K562 (cell line): ENCODE results near the gene TCTN3.
"Not testable (repeated sequence)": the region's sequence is repeated elsewhere in the genome, so short reads cannot be mapped to it uniquely, and the experiment has no call there.

ENCODE experiments used
- CHD2 ChIP-seq: IDR thresholded peaks from 2 replicates; pipeline ENCODE4 v1.6.1; 2011; ENCODE audit warnings: low read depth, low read length
- CTCF ChIP-seq, 3 experiments: IDR thresholded peaks in 2 of 3; conservative IDR thresholded peaks in 1 of 3; 2 replicates each; pipeline ENCODE4 v1.5.1; 2011 to 2012; ENCODE audit warnings: low read length in 3 of 3, mild to moderate bottlenecking in 3 of 3, control low read depth in 2 of 3, improper control_type of control experiment in 1 of 3, inconsistent platforms in 1 of 3, low read depth in 1 of 3, mixed read lengths in 1 of 3, moderate library complexity in 1 of 3; ENCODE audit not compliant: insufficient read depth in 2 of 3
- E2F5 ChIP-seq: sonication (generic); formaldehyde crosslinking; IDR thresholded peaks from 2 replicates; pipeline ENCODE4 v1.8.0; 2022; ENCODE audit warnings: mild to moderate bottlenecking, missing genetic modification reagents
- NCOA2 ChIP-seq, 2 experiments: fragments of 450-650 bp; IDR thresholded peaks; 2 replicates each; pipeline ENCODE4 v1.6.1; 2018; ENCODE audit warnings: mild to moderate bottlenecking in 2 of 2, moderate library complexity in 1 of 2; ENCODE audit not compliant: partially characterized antibody in 2 of 2
- NFYB ChIP-seq: IDR thresholded peaks from 2 replicates; pipeline ENCODE4 v1.6.1; 2011; ENCODE audit warnings: mild to moderate bottlenecking, moderate library complexity; ENCODE audit not compliant: insufficient read length; ENCODE audit errors: extremely low read depth
- NKRF ChIP-seq: fragments of 450-650 bp; IDR thresholded peaks from 2 replicates; pipeline ENCODE4 v1.6.1; 2016; ENCODE audit warnings: borderline replicate concordance
- NR2F6 ChIP-seq: fragments of 450-650 bp; formaldehyde crosslinking; IDR thresholded peaks from 2 replicates; pipeline ENCODE4 v1.4.0; 2020; ENCODE audit warnings: mild to moderate bottlenecking
- REST ChIP-seq, 2 experiments: fragments of 450-650 bp; formaldehyde crosslinking in 1 of 2; IDR thresholded peaks; 2 replicates each; pipeline versions ENCODE4 v1.4.0 to v1.6.1; 2014 to 2020; ENCODE audit warnings: mild to moderate bottlenecking in 2 of 2, borderline replicate concordance in 1 of 2, low read depth in 1 of 2
- SIX5 ChIP-seq, 2 experiments: IDR thresholded peaks; 2 replicates each; pipeline ENCODE4 v1.6.1; 2011; ENCODE audit warnings: low read length in 2 of 2, borderline replicate concordance in 1 of 2, low read depth in 1 of 2, mild to moderate bottlenecking in 1 of 2, moderate library complexity in 1 of 2; ENCODE audit not compliant: insufficient read depth in 1 of 2
- SMAD1 ChIP-seq: fragments of 150-350 bp; IDR thresholded peaks from 2 replicates; pipeline ENCODE4 v1.6.1; 2014; ENCODE audit warnings: low read length, low read depth; ENCODE audit not compliant: partially characterized antibody
- SMARCC2 ChIP-seq: fragments of 450-650 bp; IDR thresholded peaks from 2 replicates; pipeline ENCODE4 v1.6.1; 2017; ENCODE audit warnings: antibody characterized with exemption, moderate library complexity, mild to moderate bottlenecking, low read depth
- ZNF217 ChIP-seq: sonication (generic); formaldehyde crosslinking; IDR thresholded peaks from 2 replicates; pipeline ENCODE4 v1.8.0; 2022; ENCODE audit warnings: mild to moderate bottlenecking, missing genetic modification reagents

- not testable (repeated sequence) for TF ChIP-seq CTCF (IDR thresholded peaks at IDR 0.05 in 2 of 3, conservative IDR thresholded peaks at IDR 0.05 in 1 of 3; ENCODE audit: insufficient read depth in 2 of 3, low read depth in 1 of 3, low read length in 3 of 3); ZNF217 (CRISPR knock-in tag); NR2F6 (CRISPR knock-in tag); E2F5 (CRISPR knock-in tag); SMARCC2; SMAD1; REST (IDR thresholded peaks at IDR 0.05; ENCODE audit: borderline replicate concordance); REST (CRISPR knock-in tag; IDR thresholded peaks at IDR 0.05; ENCODE audit: low read depth); CHD2; NFYB; SIX5 (IDR thresholded peaks at IDR 0.05; ENCODE audit: borderline replicate concordance in 1 of 2, insufficient read depth in 1 of 2, low read depth in 1 of 2, low read length in 2 of 2); NKRF; NCOA2 (IDR thresholded peaks at IDR 0.05; ENCODE audit: partially characterized antibody in 2 of 2)
These were observed 27.0 kb upstream of the TCTN3 start for GRCh38 chr10:95720745-95721144.
